Cardiac muscle cell (in vitro differentiated cells and primary cell): ENCODE data around the gene STRA8. TPM values are rescaled to one million over a fixed set of nuclear protein-coding genes. Genes with fewer than 3 reads are reported as not detected.

Source experiments
- DNase-seq, 2 donors: peaks; one replicate each; pipeline versions ENCODE4 v3.0.0 to v3.0.0-alpha.2; 2010 to 2017; ENCODE audit warnings: low read depth in 1 of 2, low spot score in 1 of 2
- H3K27ac ChIP-seq: fragments of 200-600 bp; sonication (generic); 2 replicates; pipeline ENCODE4 v1.5.1; 2016
- H3K27me3 ChIP-seq: fragments of 200-600 bp; sonication (generic); 2 replicates; pipeline ENCODE4 v1.6.0; 2016; ENCODE audit warnings: control low read depth
- H3K36me3 ChIP-seq: fragments of 200-600 bp; sonication (generic); 2 replicates; pipeline ENCODE4 v1.5.1; 2016; ENCODE audit warnings: control low read depth
- H3K4me1 ChIP-seq: fragments of 200-600 bp; sonication (generic); 2 replicates; pipeline ENCODE4 v1.8.1; 2017; ENCODE audit warnings: low read depth, mild to moderate bottlenecking, mixed run types
- H3K4me3 ChIP-seq: fragments of 200-600 bp; sonication (generic); 2 replicates; pipeline ENCODE4 v1.5.1; 2016; ENCODE audit warnings: mild to moderate bottlenecking
- H3K9me3 ChIP-seq: fragments of 200-600 bp; sonication (generic); 2 replicates; pipeline ENCODE4 v1.5.1; 2017; ENCODE audit warnings: low read depth, mild to moderate bottlenecking, control low read depth
- polyA plus RNA-seq: library from polyadenylated mRNA; unstranded; fragments of >200 nt; fragmentation: Nextera tagmentation; extraction: Ambion mirVana; gene quantifications from 2 replicates; pipeline ENCODE4 v1.2.1, GENCODE V29; 2016
- total RNA-seq: library from RNA; depleted of rRNA; stranded (reverse); fragments of >200 nt; gene quantifications from 2 replicates; pipeline ENCODE4 v1.2.3, GENCODE V29; 2016
- TF ChIP-seq, protein P1 (sequence below): IDR thresholded peaks from 2 replicates; pipeline ENCODE4 v1.5.1; 2012; ENCODE audit warnings: low read depth, mild to moderate bottlenecking, low read length

The STRA8 gene
- total RNA-seq (not detected in 2 replicates), polyA plus RNA-seq (not detected in 2 replicates)

DNA sequence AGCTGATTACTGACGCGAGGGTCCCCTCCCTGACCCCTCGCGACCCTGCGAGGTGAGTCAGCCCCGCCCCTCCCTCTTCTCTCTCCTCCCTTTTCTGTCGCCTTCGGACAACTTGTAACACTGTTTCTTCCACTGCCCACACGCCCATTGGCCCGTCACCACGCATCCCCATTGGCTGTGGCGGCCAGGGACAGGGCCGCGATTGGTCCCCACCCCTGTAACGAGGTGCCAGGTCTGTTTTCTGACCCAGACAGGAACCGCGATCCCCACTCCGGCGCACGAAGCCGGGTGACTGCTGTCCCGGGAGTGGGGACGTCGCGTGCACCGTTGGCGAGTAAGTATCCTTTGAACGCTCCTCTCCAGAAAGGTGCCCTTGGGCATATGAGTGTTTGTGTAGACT is at the start of gene STRA8:
TSS of gene STRA8 (plus strand) at position 269 of the 400 bp plus-strand sequence. CDS start 6,687 bp downstream, outside the sequence.
- no peaks in the 10 kb centered on the region for H3K36me3 ChIP-seq
- no peak within 1 kb of the TSS for H3K4me3 ChIP-seq
- no peaks in the 10 kb centered on the region for H3K27me3 ChIP-seq
- no peaks in the 10 kb centered on the region for H3K9me3 ChIP-seq
- TF ChIP-seq, protein P1, sequence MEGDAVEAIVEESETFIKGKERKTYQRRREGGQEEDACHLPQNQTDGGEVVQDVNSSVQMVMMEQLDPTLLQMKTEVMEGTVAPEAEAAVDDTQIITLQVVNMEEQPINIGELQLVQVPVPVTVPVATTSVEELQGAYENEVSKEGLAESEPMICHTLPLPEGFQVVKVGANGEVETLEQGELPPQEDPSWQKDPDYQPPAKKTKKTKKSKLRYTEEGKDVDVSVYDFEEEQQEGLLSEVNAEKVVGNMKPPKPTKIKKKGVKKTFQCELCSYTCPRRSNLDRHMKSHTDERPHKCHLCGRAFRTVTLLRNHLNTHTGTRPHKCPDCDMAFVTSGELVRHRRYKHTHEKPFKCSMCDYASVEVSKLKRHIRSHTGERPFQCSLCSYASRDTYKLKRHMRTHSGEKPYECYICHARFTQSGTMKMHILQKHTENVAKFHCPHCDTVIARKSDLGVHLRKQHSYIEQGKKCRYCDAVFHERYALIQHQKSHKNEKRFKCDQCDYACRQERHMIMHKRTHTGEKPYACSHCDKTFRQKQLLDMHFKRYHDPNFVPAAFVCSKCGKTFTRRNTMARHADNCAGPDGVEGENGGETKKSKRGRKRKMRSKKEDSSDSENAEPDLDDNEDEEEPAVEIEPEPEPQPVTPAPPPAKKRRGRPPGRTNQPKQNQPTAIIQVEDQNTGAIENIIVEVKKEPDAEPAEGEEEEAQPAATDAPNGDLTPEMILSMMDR, result no peak
- H3K27ac ChIP-seq, result no peak within 1 kb of the TSS
- no peak for DNase-seq
- H3K4me1 ChIP-seq, result peaks cover 10% of the 10 kb centered on the region

GRCh38 chr7:135184254-135184841 is 49.3 kb upstream of the STRA8 start:
- TF ChIP-seq, protein P1, result no peak
- no peaks in the 10 kb centered on the region for H3K27me3 ChIP-seq
- no peaks in the 10 kb centered on the region for H3K4me1 ChIP-seq
- H3K36me3 ChIP-seq, result peaks cover 27% of the 10 kb centered on the region
- H3K9me3 ChIP-seq, result peaks cover 4% of the 10 kb centered on the region
- no peak overlapping the region for H3K4me3 ChIP-seq
- H3K27ac ChIP-seq, result no peak overlapping the region
- no peak for DNase-seq

DNA sequence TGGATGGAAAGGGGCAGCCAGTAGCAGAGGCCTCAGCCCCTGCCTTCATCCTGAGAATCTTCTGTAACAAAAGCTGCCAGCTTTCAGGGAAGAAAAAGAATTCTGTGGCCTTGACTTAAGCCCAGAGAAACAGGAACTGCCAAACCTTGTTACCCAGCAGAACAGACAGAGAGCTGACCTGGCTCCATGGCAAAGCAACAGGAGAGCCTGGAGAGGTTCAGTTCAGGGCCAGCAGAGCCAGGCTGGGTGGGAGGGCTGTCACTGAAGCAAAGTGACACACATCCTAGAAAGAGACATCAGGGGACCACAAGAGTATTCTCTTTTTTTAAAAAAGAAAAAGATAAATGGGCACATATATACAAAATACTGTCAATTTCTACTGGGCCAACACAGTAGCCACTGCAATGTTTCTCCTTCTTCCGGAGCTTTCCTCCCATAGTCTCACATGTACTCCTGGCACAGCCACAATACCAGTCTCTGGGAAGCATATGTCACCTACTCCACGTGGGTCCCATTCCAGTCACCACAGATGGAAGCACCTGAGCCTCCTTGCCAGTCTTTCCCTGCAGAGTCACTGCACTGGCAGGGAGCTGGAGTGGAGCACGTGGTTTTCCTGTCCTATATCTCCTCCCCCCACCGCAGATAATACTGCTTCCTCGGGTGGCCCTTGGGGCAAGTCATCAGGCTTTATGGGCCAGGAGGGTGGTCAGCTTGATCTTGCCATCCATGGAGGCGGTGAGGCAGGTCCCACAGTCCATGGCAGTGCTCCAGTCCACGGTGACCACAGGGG is 48.0 kb upstream of the STRA8 start:
- Histone ChIP-seq H3K27ac (no peak overlapping the region), H3K4me1 (no peaks in the 10 kb centered on the region), H3K27me3 (no peaks in the 10 kb centered on the region), H3K9me3 (no peaks in the 10 kb centered on the region), H3K36me3 (peaks cover 27% of the 10 kb centered on the region), H3K4me3 (no peak overlapping the region)
- TF ChIP-seq, protein P1, result no peak
- no peak for DNase-seq

- Histone ChIP-seq H3K27ac (no peak overlapping the region), H3K36me3 (peaks cover 27% of the 10 kb centered on the region)
Measured at GRCh38 chr7:135186261-135186540, 47.4 kb upstream of the STRA8 start.

GRCh38 chr7:135186841-135187253 is 46.8 kb upstream of the STRA8 start:
- H3K4me3 ChIP-seq, result no peak overlapping the region
- DNase-seq, result no peak
- peaks cover 27% of the 10 kb centered on the region for H3K36me3 ChIP-seq
- no peaks in the 10 kb centered on the region for H3K9me3 ChIP-seq
- no peaks in the 10 kb centered on the region for H3K4me1 ChIP-seq
- H3K27ac ChIP-seq, result no peak overlapping the region
- TF ChIP-seq, protein P1, result no peak
- no peaks in the 10 kb centered on the region for H3K27me3 ChIP-seq

More at GRCh38 chr7:135186261-135186540, 47.4 kb upstream of the STRA8 start:
- no peak for DNase-seq
- H3K4me1 ChIP-seq, result no peaks in the 10 kb centered on the region
- H3K27me3 ChIP-seq, result no peaks in the 10 kb centered on the region
- H3K9me3 ChIP-seq, result no peaks in the 10 kb centered on the region
- TF ChIP-seq, protein P1, result no peak
- H3K4me3 ChIP-seq, result no peak overlapping the region
